ENCODE data around the gene ARHGEF25.

- no peak for TF ChIP-seq CTCF (IDR thresholded peaks at IDR 0.05)
- TF ChIP-seq POLR2A (IDR thresholded peaks at IDR 0.05): no peak
Measured at GRCh38 chr12:57609101-57609780, 2.0 kb upstream of the ARHGEF25 start.

All from sigmoid colon (tissue), 3 donors.